HCT116 (cell line): ENCODE data around the gene GALNT16. TPM values are rescaled to one million over a fixed set of nuclear protein-coding genes. Genes with fewer than 3 reads are reported as not detected.

Source experiments
- ATAC-seq: fragments of 200-7000 bp; cut with Tn5 transposase; 2 replicates; pipeline ENCODE4 v1.9.1; 2020; ENCODE audit warnings: mild to moderate bottlenecking, moderate library complexity
- BruUV-seq: library from RNA; stranded (reverse); fragments of 400-500 nt; replicated peaks from 2 replicates; lab custom pipeline; 2021; lab: Mats Ljungman, UMichigan
- CTCF ChIA-PET: fragments of 300-600 bp; sonication (Branson Sonifier 250); formaldehyde crosslinking; loops from one replicate; lab custom pipeline; 2021; ENCODE audit warnings: antibody characterized with exemption; lab: Charles Lee
- POLR2A ChIA-PET: fragments of 300-600, 350-600 bp; sonication (Branson Sonifier 250); formaldehyde crosslinking; loops from one replicate; lab custom pipeline; 2021; ENCODE audit warnings: antibody characterized with exemption; lab: Charles Lee
- RAD21 ChIA-PET, 2 experiments: fragments of 300-600 bp; sonication (Branson Sonifier 250); formaldehyde crosslinking; loops; one replicate each; lab custom pipeline; 2023; ENCODE audit warnings: low total read pairs in 2 of 2; ENCODE audit not compliant: uncharacterized antibody in 2 of 2, unreplicated experiment in 2 of 2, low non-redundant PET in 1 of 2; lab: Charles Lee
- DNase-seq: peaks from one replicate; pipeline ENCODE4 v3.0.0-alpha.2; 2010; ENCODE audit warnings: low read depth, low spot score
- H2AFZ ChIP-seq: fragments of 200-600 bp; shearing (Covaris generic), sonication (generic); 2 replicates; pipeline ENCODE4 v1.6.1; 2017; ENCODE audit warnings: low read depth, mixed run types, mixed read lengths, antibody characterized with exemption, low read length; ENCODE audit not compliant: poor library complexity, severe bottlenecking
- H3K27ac ChIP-seq: 2 replicates; pipeline ENCODE4 v1.5.1; 2012; ENCODE audit warnings: low read depth, low read length
- H3K27me3 ChIP-seq: fragments of 200-600 bp; sonication (generic); 2 replicates; pipeline ENCODE4 v1.6.1; 2016; ENCODE audit warnings: mixed run types, low read length, mixed read lengths; ENCODE audit not compliant: insufficient read depth
- H3K36me3 ChIP-seq, 2 experiments: fragments of 200-500 bp in 1 of 2; fragments of 200-600 bp in 1 of 2; sonication (Bioruptor generic) in 1 of 2; sonication (generic) in 1 of 2; 2 replicates each; pipeline versions ENCODE4 v1.5.1 to v1.6.1; 2014 to 2016; ENCODE audit warnings: low read length in 2 of 2, inconsistent platforms in 1 of 2, mixed read lengths in 1 of 2, mixed run types in 1 of 2; ENCODE audit not compliant: insufficient read depth in 2 of 2, control insufficient read depth in 1 of 2
- H3K4me1 ChIP-seq, 2 experiments: fragments of 200-600 bp in 1 of 2; sonication (generic) in 1 of 2; 2 replicates each; pipeline versions ENCODE4 v1.5.1 to v1.6.1; 2012 to 2017; ENCODE audit warnings: low read length in 2 of 2, inconsistent platforms in 1 of 2, mild to moderate bottlenecking in 1 of 2, mixed read lengths in 1 of 2, mixed run types in 1 of 2, moderate library complexity in 1 of 2; ENCODE audit not compliant: insufficient read depth in 2 of 2, control insufficient read depth in 1 of 2
- H3K4me2 ChIP-seq: fragments of 200-600 bp; sonication (generic); 2 replicates; pipeline ENCODE4 v1.6.1; 2017; ENCODE audit warnings: mixed run types, low read length, mixed read lengths
- H3K4me3 ChIP-seq, 2 experiments: fragments of 200-600 bp in 1 of 2; sonication (generic) in 1 of 2; replicated peaks in 1 of 2; 2 replicates each; pipeline ENCODE4 v1.5.1; 2011 to 2016; ENCODE audit warnings: low read length in 2 of 2, control low read depth in 1 of 2, low read depth in 1 of 2, mild to moderate bottlenecking in 1 of 2, mixed read lengths in 1 of 2, mixed run types in 1 of 2
- H3K79me2 ChIP-seq: fragments of 200-600 bp; sonication (generic); 2 replicates; pipeline ENCODE4 v1.6.1; 2017; ENCODE audit warnings: mild to moderate bottlenecking, mixed run types, low read length, moderate library complexity, mixed read lengths; ENCODE audit not compliant: insufficient read depth
- H3K9ac ChIP-seq: fragments of 200-600 bp; sonication (generic); 2 replicates; pipeline ENCODE4 v1.6.1; 2016; ENCODE audit warnings: low read length, mixed read lengths
- H3K9me2 ChIP-seq: fragments of 200-600 bp; sonication (generic), shearing (Covaris generic); 2 replicates; pipeline ENCODE4 v1.6.1; 2017; ENCODE audit warnings: mixed run types, mild to moderate bottlenecking, moderate library complexity; ENCODE audit not compliant: insufficient read depth
- H3K9me3 ChIP-seq, 2 experiments: fragments of 200-500 bp in 1 of 2; fragments of 200-600 bp in 1 of 2; sonication (Bioruptor generic) in 1 of 2; sonication (generic) in 1 of 2; 2 replicates each; pipeline ENCODE4 v1.6.1; 2014 to 2017; ENCODE audit warnings: low read length in 2 of 2, mixed read lengths in 2 of 2, inconsistent platforms in 1 of 2, low read depth in 1 of 2, mild to moderate bottlenecking in 1 of 2, mixed run types in 1 of 2, moderate library complexity in 1 of 2; ENCODE audit not compliant: control insufficient read depth in 1 of 2, insufficient read depth in 1 of 2
- H4K20me1 ChIP-seq: fragments of 200-600 bp; sonication (generic), shearing (Covaris generic); 2 replicates; pipeline ENCODE4 v1.6.1; 2017; ENCODE audit warnings: mixed run types, mild to moderate bottlenecking, moderate library complexity; ENCODE audit not compliant: insufficient read depth
- CBX3 ChIP-seq: IDR thresholded peaks from 2 replicates; pipeline ENCODE4 v1.6.1; 2012; ENCODE audit warnings: low read depth
- CEBPB ChIP-seq: IDR thresholded peaks from 2 replicates; pipeline ENCODE4 v1.6.1; 2012; ENCODE audit warnings: low read depth
- CTCF ChIP-seq, 3 experiments: fragments of 200-600 bp in 1 of 3; sonication (generic) in 1 of 3; IDR thresholded peaks in 2 of 3; conservative IDR thresholded peaks in 1 of 3; 2 replicates each; pipeline ENCODE4 v1.5.1; 2012 to 2017; ENCODE audit warnings: low read depth in 2 of 3, low read length in 2 of 3, antibody characterized with exemption in 1 of 3, borderline replicate concordance in 1 of 3, control low read depth in 1 of 3, mild to moderate bottlenecking in 1 of 3, mixed read lengths in 1 of 3, mixed run types in 1 of 3, moderate library complexity in 1 of 3; ENCODE audit not compliant: insufficient read depth in 1 of 3
- EGR1 ChIP-seq: IDR thresholded peaks from 2 replicates; pipeline ENCODE4 v1.6.1; 2012; ENCODE audit warnings: low read depth
- ELF1 ChIP-seq: IDR thresholded peaks from 2 replicates; pipeline ENCODE4 v1.6.1; 2012; ENCODE audit warnings: low read depth, borderline replicate concordance
- EZH2 ChIP-seq: fragments of 200-600 bp; sonication (generic); IDR thresholded peaks from 2 replicates; pipeline ENCODE4 v1.6.1; 2017; ENCODE audit warnings: antibody characterized with exemption, mixed run types
- EZH2phosphoT487 ChIP-seq: fragments of 200-600 bp; IDR thresholded peaks from 2 replicates; pipeline ENCODE4 v1.6.1; 2018; ENCODE audit warnings: antibody characterized with exemption, borderline replicate concordance
- FOSL1 ChIP-seq: IDR thresholded peaks from 2 replicates; pipeline ENCODE4 v1.6.1; 2012; ENCODE audit warnings: low read depth
- JUND ChIP-seq: IDR thresholded peaks from 2 replicates; pipeline ENCODE4 v1.6.1; 2012
- MAX ChIP-seq: IDR thresholded peaks from 2 replicates; pipeline ENCODE4 v1.6.1; 2012
- POLR2A ChIP-seq: IDR thresholded peaks from 2 replicates; pipeline ENCODE4 v1.7.0; 2011; ENCODE audit warnings: borderline replicate concordance; ENCODE audit not compliant: insufficient read depth, insufficient read length; ENCODE audit errors: extremely low read depth
- POLR2AphosphoS5 ChIP-seq: IDR thresholded peaks from 2 replicates; pipeline ENCODE4 v1.6.1; 2011; ENCODE audit warnings: mild to moderate bottlenecking, low read depth, low read length, moderate library complexity
- REST ChIP-seq: IDR thresholded peaks from 2 replicates; pipeline ENCODE4 v1.6.1; 2012; ENCODE audit warnings: low read depth
- SRF ChIP-seq: IDR thresholded peaks from 2 replicates; pipeline ENCODE4 v1.6.1; 2012; ENCODE audit warnings: low read depth
- TCF7L2 ChIP-seq: IDR thresholded peaks from 2 replicates; pipeline ENCODE4 v1.7.0; 2011; ENCODE audit warnings: borderline replicate concordance, inconsistent platforms; ENCODE audit not compliant: insufficient read depth, insufficient read length; ENCODE audit errors: extremely low read depth
- YY1 ChIP-seq: IDR thresholded peaks from 2 replicates; pipeline ENCODE4 v1.6.1; 2011; ENCODE audit warnings: low read length, low read depth, moderate library complexity, mild to moderate bottlenecking; ENCODE audit not compliant: insufficient replicate concordance; ENCODE audit errors: extremely low read depth
- ZBTB33 ChIP-seq: IDR thresholded peaks from 2 replicates; pipeline ENCODE4 v1.6.1; 2011; ENCODE audit warnings: mild to moderate bottlenecking, low read length, moderate library complexity; ENCODE audit not compliant: insufficient replicate concordance; ENCODE audit errors: extremely low read depth
- ZFX ChIP-seq: fragments of 450-650 bp; IDR thresholded peaks from 2 replicates; pipeline ENCODE4 v1.6.1; 2017
- intact Hi-C: fragments of 100-400 bp; cut with micrococcal nuclease; formaldehyde crosslinking; loops from 2 replicates; pipeline ENCODE4 v1.10.0; 2022
- total RNA-seq: library from RNA; stranded (reverse); gene quantifications from one replicate; pipeline ENCODE4 v1.2.1, GENCODE V29; 2021; ENCODE audit not compliant: unreplicated experiment

The GALNT16 gene
- total RNA-seq, 1 experiment from 2014 or later: 0.32 TPM

- CTCF ChIA-PET: no interaction called here
These were observed 68.8 kb downstream of the GALNT16 start for GRCh38 chr14:69328765-69329164.

More at GRCh38 chr14:69328765-69329164, 68.8 kb downstream of the GALNT16 start:
- H3K9ac ChIP-seq: no peak overlapping the region
- no peak for DNase-seq
- ATAC-seq: no peak
- RAD21 ChIA-PET: no interaction called here
- no peak overlapping the region for H3K4me3 ChIP-seq
- H3K9me3 ChIP-seq: no peaks in the 10 kb centered on the region
- intact Hi-C loops: no loop called here
- H2AFZ ChIP-seq: no peak overlapping the region
- no peaks in the 10 kb centered on the region for H3K9me2 ChIP-seq
- H3K79me2 ChIP-seq: no peaks in the 10 kb centered on the region
- H3K4me1 ChIP-seq: no peaks in the 10 kb centered on the region
- H4K20me1 ChIP-seq: no peaks in the 10 kb centered on the region
- H3K4me2 ChIP-seq: no peak overlapping the region
- TF ChIP-seq CEBPB: no peak
- TF ChIP-seq FOSL1: no peak
- TF ChIP-seq MAX: no peak
- TF ChIP-seq ZBTB33: no peak
- TF ChIP-seq REST: no peak
- no peak for TF ChIP-seq POLR2AphosphoS5
- TF ChIP-seq POLR2A: no peak
- TF ChIP-seq ELF1: no peak
- TF ChIP-seq JUND: no peak
- TF ChIP-seq YY1: no peak
- no peak for TF ChIP-seq EZH2
- no peak for TF ChIP-seq ZFX
- no peak for TF ChIP-seq EGR1
- TF ChIP-seq EZH2phosphoT487: no peak
- TF ChIP-seq CBX3: no peak
- TF ChIP-seq TCF7L2: no peak
- no peak for TF ChIP-seq CTCF (IDR thresholded peaks at IDR 0.05 in 2 of 3, conservative IDR thresholded peaks at IDR 0.05 in 1 of 3; ENCODE audit: borderline replicate concordance in 1 of 3, insufficient read depth in 1 of 3, low read depth in 2 of 3, low read length in 2 of 3)
- TF ChIP-seq SRF: no peak
- TF ChIP-seq, all 23 proteins: peak for 0
- H3K27me3 ChIP-seq: no peaks in the 10 kb centered on the region
- no TSS peak for BruUV-seq
- H3K36me3 ChIP-seq: no peaks in the 10 kb centered on the region
- POLR2A ChIA-PET: no interaction called here
- no peak overlapping the region for H3K27ac ChIP-seq
